ENCODE measurements around the gene TMLHE.
"Not testable (repeated sequence)": the region's sequence is repeated elsewhere in the genome, so short reads cannot be mapped to it uniquely, and the experiment has no call there.

Gene TMLHE, protein sequence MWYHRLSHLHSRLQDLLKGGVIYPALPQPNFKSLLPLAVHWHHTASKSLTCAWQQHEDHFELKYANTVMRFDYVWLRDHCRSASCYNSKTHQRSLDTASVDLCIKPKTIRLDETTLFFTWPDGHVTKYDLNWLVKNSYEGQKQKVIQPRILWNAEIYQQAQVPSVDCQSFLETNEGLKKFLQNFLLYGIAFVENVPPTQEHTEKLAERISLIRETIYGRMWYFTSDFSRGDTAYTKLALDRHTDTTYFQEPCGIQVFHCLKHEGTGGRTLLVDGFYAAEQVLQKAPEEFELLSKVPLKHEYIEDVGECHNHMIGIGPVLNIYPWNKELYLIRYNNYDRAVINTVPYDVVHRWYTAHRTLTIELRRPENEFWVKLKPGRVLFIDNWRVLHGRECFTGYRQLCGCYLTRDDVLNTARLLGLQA

GRCh38 chrX:155612312-155613224, at the start of gene TMLHE, which contains the start of gene SPRY3:
Gene TMLHE, minus strand, starts transcription at chrX:155612952. Its CDS starts 67,676 bp downstream, at chrX:155545276.
Gene SPRY3, plus strand, starts transcription at chrX:155612586.
- POLR2A ChIA-PET = no interaction called here

DNA sequence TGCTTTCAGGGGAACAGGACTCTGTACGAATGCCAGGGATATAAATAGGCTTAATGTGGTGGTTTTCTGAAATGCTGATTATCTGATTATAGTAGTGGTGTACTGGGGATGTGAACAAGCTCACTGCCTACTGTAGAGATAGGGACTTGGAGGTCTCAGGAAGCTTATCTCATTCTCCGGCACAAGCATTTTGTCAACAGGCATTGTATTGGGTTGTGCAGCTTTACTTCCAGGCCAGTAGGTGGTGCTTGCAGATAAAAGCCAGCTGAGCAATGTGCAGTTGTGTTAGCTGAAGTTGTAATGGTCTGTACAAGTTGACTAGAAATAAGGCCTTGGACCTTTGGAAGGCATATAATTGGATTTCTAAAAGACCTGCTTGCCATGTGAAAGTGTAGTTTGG, 49.5 kb upstream of the TMLHE start:
- POLR2A ChIA-PET = no interaction called here
- DNase-seq (ENCODE audit: low read depth, low spot score) = no peak
- TF ChIP-seq, protein P1, sequence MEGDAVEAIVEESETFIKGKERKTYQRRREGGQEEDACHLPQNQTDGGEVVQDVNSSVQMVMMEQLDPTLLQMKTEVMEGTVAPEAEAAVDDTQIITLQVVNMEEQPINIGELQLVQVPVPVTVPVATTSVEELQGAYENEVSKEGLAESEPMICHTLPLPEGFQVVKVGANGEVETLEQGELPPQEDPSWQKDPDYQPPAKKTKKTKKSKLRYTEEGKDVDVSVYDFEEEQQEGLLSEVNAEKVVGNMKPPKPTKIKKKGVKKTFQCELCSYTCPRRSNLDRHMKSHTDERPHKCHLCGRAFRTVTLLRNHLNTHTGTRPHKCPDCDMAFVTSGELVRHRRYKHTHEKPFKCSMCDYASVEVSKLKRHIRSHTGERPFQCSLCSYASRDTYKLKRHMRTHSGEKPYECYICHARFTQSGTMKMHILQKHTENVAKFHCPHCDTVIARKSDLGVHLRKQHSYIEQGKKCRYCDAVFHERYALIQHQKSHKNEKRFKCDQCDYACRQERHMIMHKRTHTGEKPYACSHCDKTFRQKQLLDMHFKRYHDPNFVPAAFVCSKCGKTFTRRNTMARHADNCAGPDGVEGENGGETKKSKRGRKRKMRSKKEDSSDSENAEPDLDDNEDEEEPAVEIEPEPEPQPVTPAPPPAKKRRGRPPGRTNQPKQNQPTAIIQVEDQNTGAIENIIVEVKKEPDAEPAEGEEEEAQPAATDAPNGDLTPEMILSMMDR (IDR thresholded peaks at IDR 0.05; ENCODE audit: insufficient read depth, low read length, missing control alignments) = no peak
- CTCF ChIA-PET = interaction anchor here (1.2 kb wide), 1 partner anchor 12 kb away, joined by 3 read pairs; no protein-coding TSS in a partner anchor
- no peak overlapping the region for H3K4me3 ChIP-seq (ENCODE audit: low read depth, low read length)

More at GRCh38 chrX:155612312-155613224, at the start of gene TMLHE, which contains the start of gene SPRY3:
- H3K4me3 ChIP-seq (ENCODE audit: low read depth, low read length) = peak within 1 kb of the TSS; percentile 74
- TF ChIP-seq, protein P1 (IDR thresholded peaks at IDR 0.05; ENCODE audit: insufficient read depth, low read length, missing control alignments) = no peak
- CTCF ChIA-PET = no interaction called here
- no peak for DNase-seq (ENCODE audit: low read depth, low spot score)

GRCh38 chrX:155645180-155645579, 32.4 kb upstream of the TMLHE start:
- TF ChIP-seq, protein P1 (IDR thresholded peaks at IDR 0.05; ENCODE audit: insufficient read depth, low read length, missing control alignments) = no peak
- DNase-seq (ENCODE audit: low read depth, low spot score) = no peak
- ChIA-PET POLR2A (no interaction called here), CTCF (no interaction called here)
- H3K4me3 ChIP-seq (ENCODE audit: low read depth, low read length) = no peak overlapping the region

GRCh38 chrX:155643240-155643639, 30.5 kb upstream of the TMLHE start:
- ChIA-PET CTCF (no interaction called here), POLR2A (no interaction called here)
- no peak overlapping the region for H3K4me3 ChIP-seq (ENCODE audit: low read depth, low read length)
- TF ChIP-seq, protein P1 (IDR thresholded peaks at IDR 0.05; ENCODE audit: insufficient read depth, low read length, missing control alignments) = no peak
- DNase-seq (ENCODE audit: low read depth, low spot score) = no peak

DNA sequence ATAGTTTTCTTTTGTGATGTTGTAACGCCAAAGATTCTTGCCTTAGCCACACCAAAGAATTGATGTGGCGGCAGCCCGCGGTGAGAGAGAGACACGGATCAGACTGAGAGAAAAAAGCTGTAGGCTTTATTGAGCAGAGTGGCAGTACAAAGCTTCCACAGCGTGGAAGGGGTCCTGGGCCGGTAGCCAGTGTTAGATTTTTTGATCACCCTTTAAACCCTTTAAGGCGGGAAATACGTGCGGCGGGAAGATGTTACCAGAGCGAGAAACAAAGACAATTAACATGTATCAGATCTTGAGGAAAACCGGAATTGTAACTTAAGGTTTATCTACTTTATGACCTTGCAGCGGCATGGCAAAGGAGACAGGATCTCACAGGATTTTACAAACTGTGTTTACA, 28.6 kb upstream of the TMLHE start:
- CTCF ChIA-PET; POLR2A ChIA-PET; DNase-seq (ENCODE audit: low read depth, low spot score): not testable (repeated sequence)
- H3K4me3 ChIP-seq (ENCODE audit: low read depth, low read length) = peak overlapping the region; percentile 25

DNA sequence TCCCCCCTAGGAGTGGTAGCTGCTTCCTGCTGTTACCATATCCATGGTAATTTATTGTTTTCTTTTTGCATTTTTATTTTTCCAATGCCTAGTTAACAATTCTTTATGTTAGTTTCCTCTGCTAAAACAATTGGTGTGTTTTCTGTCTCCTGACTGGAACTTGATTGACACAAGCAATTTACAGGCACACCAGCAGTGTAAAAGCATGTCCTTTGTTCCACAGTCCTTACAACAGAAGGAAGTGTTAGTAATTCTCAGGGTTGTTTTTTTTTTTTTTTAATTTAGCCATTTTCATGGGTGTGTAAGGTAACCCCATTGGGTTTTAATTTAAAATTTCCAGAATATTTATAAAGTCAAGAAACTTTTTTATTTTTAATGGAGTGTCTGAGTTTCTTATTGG, 25.0 kb upstream of the TMLHE start:
- TF ChIP-seq, protein P1 (IDR thresholded peaks at IDR 0.05; ENCODE audit: insufficient read depth, low read length, missing control alignments) = no peak
- POLR2A ChIA-PET = no interaction called here
- no peak for DNase-seq (ENCODE audit: low read depth, low spot score)
- CTCF ChIA-PET = no interaction called here
- H3K4me3 ChIP-seq (ENCODE audit: low read depth, low read length) = no peak overlapping the region

DNA sequence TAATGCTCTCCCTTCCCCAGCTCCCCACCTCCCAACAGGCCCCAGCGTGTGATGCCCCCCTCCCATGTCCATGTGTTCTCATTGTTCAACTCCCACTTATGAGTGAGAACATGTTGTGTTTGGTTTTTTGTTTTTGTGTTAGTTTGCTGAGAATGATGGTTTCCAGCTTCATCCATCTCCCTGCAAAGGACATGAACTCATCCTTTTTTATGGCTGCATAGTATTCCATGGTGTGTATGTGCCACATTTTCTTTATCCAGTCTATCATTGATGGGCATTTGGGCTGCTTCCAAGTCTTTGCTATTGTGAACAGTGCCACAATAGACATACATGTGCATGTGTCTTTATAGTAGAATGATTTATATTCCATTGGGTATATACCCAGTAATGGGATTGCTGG, 22.3 kb upstream of the TMLHE start:
- POLR2A ChIA-PET; H3K4me3 ChIP-seq (ENCODE audit: low read depth, low read length); CTCF ChIA-PET; DNase-seq (ENCODE audit: low read depth, low spot score): not testable (repeated sequence)

Data from AG04449 (cell line).